ENCODE data around the gene SLC38A2.

SLC38A2 gene

GRCh38 chr12:46390881-46391280 is 18.3 kb upstream of the SLC38A2 start:
- no peak for DNase-seq

GRCh38 chr12:46390304-46390703 is 17.7 kb upstream of the SLC38A2 start:
- DNase-seq: no peak

GRCh38 chr12:46389031-46389616 is 16.6 kb upstream of the SLC38A2 start:
- no peak for DNase-seq

GRCh38 chr12:46388427-46389021 is 16.0 kb upstream of the SLC38A2 start:
- DNase-seq: no peak

GRCh38 chr12:46387670-46388069 is 15.1 kb upstream of the SLC38A2 start:
- no peak for DNase-seq

GRCh38 chr12:46386877-46387629 is 14.5 kb upstream of the SLC38A2 start:
- no peak for DNase-seq

GRCh38 chr12:46386360-46386867 is 13.8 kb upstream of the SLC38A2 start:
- no peak for DNase-seq

GRCh38 chr12:46385438-46385837 is 12.9 kb upstream of the SLC38A2 start:
- DNase-seq: no peak

- no peak for DNase-seq
Observed at GRCh38 chr12:46384451-46385309, 12.1 kb upstream of the SLC38A2 start.

- peak; percentile 34 for DNase-seq
Observed at GRCh38 chr12:46383654-46384450, 11.3 kb upstream of the SLC38A2 start.

GRCh38 chr12:46382964-46383653 is 10.5 kb upstream of the SLC38A2 start:
- DNase-seq: peak; percentile 87

- DNase-seq: no peak
Observed at GRCh38 chr12:46382408-46382963, 9.9 kb upstream of the SLC38A2 start.

- DNase-seq: no peak
Observed at GRCh38 chr12:46380881-46381280, 8.3 kb upstream of the SLC38A2 start.

- DNase-seq: no peak
Observed at GRCh38 chr12:46380022-46380796, 7.6 kb upstream of the SLC38A2 start.

- no peak for DNase-seq
Observed at GRCh38 chr12:46379352-46379751, 6.8 kb upstream of the SLC38A2 start.

- DNase-seq: no peak
Observed at GRCh38 chr12:46378530-46378929, 6.0 kb upstream of the SLC38A2 start.

GRCh38 chr12:46377678-46378077 is 5.1 kb upstream of the SLC38A2 start:
- no peak for DNase-seq

- no peak for DNase-seq
Observed at GRCh38 chr12:46376579-46376978, 4.0 kb upstream of the SLC38A2 start.

GRCh38 chr12:46374711-46375110 is 2.1 kb upstream of the SLC38A2 start:
- no peak for DNase-seq

- DNase-seq: no peak
Observed at GRCh38 chr12:46374310-46374709, 1.7 kb upstream of the SLC38A2 start.
